ENCODE data around the gene FNDC3A.

Gene FNDC3A

GRCh38 chr13:49021953-49022352 is 46.2 kb downstream of the FNDC3A start:
- H2AFZ ChIP-seq (ENCODE audit: low read depth, low read length) = no peak overlapping the region
- H3K79me2 ChIP-seq (ENCODE audit: insufficient read depth, low read length) = peaks cover 7% of the 10 kb centered on the region; the same call in 1 of the 2 replicates
- H4K20me1 ChIP-seq (ENCODE audit: insufficient read depth, low read length) = no peaks in the 10 kb centered on the region
- H3K4me3 ChIP-seq (ENCODE audit: low read depth in 1 of 2, low read length in 2 of 2) = no peak overlapping the region
- no peaks in the 10 kb centered on the region for H3K4me1 ChIP-seq (ENCODE audit: insufficient read depth, low read length)
- TF ChIP-seq CTCF (IDR thresholded peaks at IDR 0.05; ENCODE audit: borderline replicate concordance, extremely low read depth, low read length, poor library complexity, severe bottlenecking) (no peak), EZH2 (IDR thresholded peaks at IDR 0.05; ENCODE audit: borderline replicate concordance, low read depth, low read length, severe bottlenecking) (no peak)
- DNase-seq (no peak), ATAC-seq (ENCODE audit: insufficient read depth, low read depth) (no peak)
- no peak overlapping the region for H3K27ac ChIP-seq (ENCODE audit: low read length)
- no peaks in the 10 kb centered on the region for H3K27me3 ChIP-seq (ENCODE audit: insufficient read depth, low read length, poor library complexity)
- H3K36me3 ChIP-seq (ENCODE audit: insufficient read depth, low read length) = peaks cover 14% of the 10 kb centered on the region; the same call in 1 of the 2 replicates
- no peak overlapping the region for H3K9ac ChIP-seq (ENCODE audit: low read depth, low read length)
- no peak overlapping the region for H3K4me2 ChIP-seq (ENCODE audit: insufficient read depth, low read length)
- peaks cover 2% of the 10 kb centered on the region for H3K9me3 ChIP-seq (ENCODE audit: insufficient read depth, low read length, severe bottlenecking)

GRCh38 chr13:49022472-49023144 is 46.9 kb downstream of the FNDC3A start:
- Histone ChIP-seq H3K4me3 (ENCODE audit: low read depth in 1 of 2, low read length in 2 of 2) (no peak overlapping the region), H2AFZ (ENCODE audit: low read depth, low read length) (no peak overlapping the region), H3K27me3 (ENCODE audit: insufficient read depth, low read length, poor library complexity) (no peaks in the 10 kb centered on the region), H4K20me1 (ENCODE audit: insufficient read depth, low read length) (no peaks in the 10 kb centered on the region), H3K4me2 (ENCODE audit: insufficient read depth, low read length) (no peak overlapping the region), H3K36me3 (ENCODE audit: insufficient read depth, low read length) (peaks cover 14% of the 10 kb centered on the region; the same call in 1 of the 2 replicates), H3K4me1 (ENCODE audit: insufficient read depth, low read length) (no peaks in the 10 kb centered on the region), H3K9ac (ENCODE audit: low read depth, low read length) (no peak overlapping the region), H3K79me2 (ENCODE audit: insufficient read depth, low read length) (peaks cover 7% of the 10 kb centered on the region; the same call in 1 of the 2 replicates), H3K9me3 (ENCODE audit: insufficient read depth, low read length, severe bottlenecking) (peaks cover 2% of the 10 kb centered on the region), H3K27ac (ENCODE audit: low read length) (no peak overlapping the region)
- no peak for ATAC-seq (ENCODE audit: insufficient read depth, low read depth)
- no peak for TF ChIP-seq EZH2 (IDR thresholded peaks at IDR 0.05; ENCODE audit: borderline replicate concordance, low read depth, low read length, severe bottlenecking)
- TF ChIP-seq CTCF (IDR thresholded peaks at IDR 0.05; ENCODE audit: borderline replicate concordance, extremely low read depth, low read length, poor library complexity, severe bottlenecking) = no peak
- DNase-seq = no peak

- H3K9ac ChIP-seq (ENCODE audit: low read depth, low read length) = no peak overlapping the region
- H3K4me1 ChIP-seq (ENCODE audit: insufficient read depth, low read length) = no peaks in the 10 kb centered on the region
- H3K9me3 ChIP-seq (ENCODE audit: insufficient read depth, low read length, severe bottlenecking) = peaks cover 2% of the 10 kb centered on the region
- H4K20me1 ChIP-seq (ENCODE audit: insufficient read depth, low read length) = no peaks in the 10 kb centered on the region
- no peak for ATAC-seq (ENCODE audit: insufficient read depth, low read depth)
- H3K4me2 ChIP-seq (ENCODE audit: insufficient read depth, low read length) = no peak overlapping the region
- no peak overlapping the region for H3K27ac ChIP-seq (ENCODE audit: low read length)
- peaks cover 7% of the 10 kb centered on the region; the same call in 1 of the 2 replicates for H3K79me2 ChIP-seq (ENCODE audit: insufficient read depth, low read length)
- DNase-seq = no peak
- no peak overlapping the region for H2AFZ ChIP-seq (ENCODE audit: low read depth, low read length)
- TF ChIP-seq CTCF (IDR thresholded peaks at IDR 0.05; ENCODE audit: borderline replicate concordance, extremely low read depth, low read length, poor library complexity, severe bottlenecking) (no peak), EZH2 (IDR thresholded peaks at IDR 0.05; ENCODE audit: borderline replicate concordance, low read depth, low read length, severe bottlenecking) (no peak)
- no peaks in the 10 kb centered on the region for H3K27me3 ChIP-seq (ENCODE audit: insufficient read depth, low read length, poor library complexity)
- H3K4me3 ChIP-seq (ENCODE audit: low read depth in 1 of 2, low read length in 2 of 2) = no peak overlapping the region
- peaks cover 17% of the 10 kb centered on the region; the same call in 1 of the 2 replicates for H3K36me3 ChIP-seq (ENCODE audit: insufficient read depth, low read length)
These were observed 47.7 kb downstream of the FNDC3A start for GRCh38 chr13:49023431-49023830.
